ENCODE measurements around the gene TMEM255B. TPM values are rescaled to one million over a fixed set of nuclear protein-coding genes. Genes with fewer than 3 reads are reported as not detected.
A peak's percentile ranks its signal among the peaks of the same experiment; 100 is the strongest.

The TMEM255B gene
- total RNA-seq, 1 donor from 2014 or later = 9.8 TPM

GRCh38 chr13:113806104-113806471 is 47.1 kb downstream of the TMEM255B start:
- intact Hi-C loops (cut with DNase I) = no loop called here
- ATAC-seq (no peak), DNase-seq (ENCODE audit: missing footprints) (peak; percentile 48)

- ATAC-seq (no peak), DNase-seq (ENCODE audit: missing footprints) (peak; percentile 33)
These were observed 47.5 kb downstream of the TMEM255B start for GRCh38 chr13:113806526-113806925.

GRCh38 chr13:113808058-113808834 is 49.2 kb downstream of the TMEM255B start:
- DNase-seq (ENCODE audit: missing footprints) (no peak), ATAC-seq (no peak)
- intact Hi-C loops (cut with DNase I) = no loop called here

More at GRCh38 chr13:113806526-113806925, 47.5 kb downstream of the TMEM255B start:
- intact Hi-C loops (cut with DNase I) = no loop called here

DNA sequence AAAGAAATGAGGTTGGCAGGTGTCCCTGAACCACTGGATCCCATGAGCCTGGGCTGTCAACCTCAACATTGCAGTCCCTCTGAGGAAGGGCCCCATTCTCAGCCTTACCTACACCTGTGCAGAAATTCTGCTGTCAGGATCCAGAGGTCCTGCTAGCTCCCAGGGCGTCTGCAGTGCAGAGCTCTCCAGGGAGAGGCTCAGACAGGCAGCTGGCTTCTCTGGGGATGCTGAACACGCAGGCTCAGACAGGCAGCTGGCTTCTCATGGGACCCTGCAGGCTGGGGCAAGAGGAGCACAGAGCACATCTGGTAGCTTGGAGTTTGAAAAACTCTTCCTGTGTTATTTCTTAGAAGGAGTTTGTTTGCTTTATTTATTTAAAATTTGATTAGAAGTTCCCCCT is 50.9 kb downstream of the TMEM255B start:
- ATAC-seq = no peak
- peak; percentile 20 for DNase-seq (ENCODE audit: missing footprints)
- intact Hi-C loops (cut with DNase I) = no loop called here

GRCh38 chr13:113810640-113811039 is 51.6 kb downstream of the TMEM255B start:
- intact Hi-C loops (cut with DNase I) = no loop called here
- DNase-seq (ENCODE audit: missing footprints) = peak; percentile 30
- ATAC-seq = no peak

GRCh38 chr13:113811081-113811928 is 52.3 kb downstream of the TMEM255B start:
- intact Hi-C loops (cut with DNase I) = no loop called here
- ATAC-seq (no peak), DNase-seq (ENCODE audit: missing footprints) (peak; percentile 49)

DNA sequence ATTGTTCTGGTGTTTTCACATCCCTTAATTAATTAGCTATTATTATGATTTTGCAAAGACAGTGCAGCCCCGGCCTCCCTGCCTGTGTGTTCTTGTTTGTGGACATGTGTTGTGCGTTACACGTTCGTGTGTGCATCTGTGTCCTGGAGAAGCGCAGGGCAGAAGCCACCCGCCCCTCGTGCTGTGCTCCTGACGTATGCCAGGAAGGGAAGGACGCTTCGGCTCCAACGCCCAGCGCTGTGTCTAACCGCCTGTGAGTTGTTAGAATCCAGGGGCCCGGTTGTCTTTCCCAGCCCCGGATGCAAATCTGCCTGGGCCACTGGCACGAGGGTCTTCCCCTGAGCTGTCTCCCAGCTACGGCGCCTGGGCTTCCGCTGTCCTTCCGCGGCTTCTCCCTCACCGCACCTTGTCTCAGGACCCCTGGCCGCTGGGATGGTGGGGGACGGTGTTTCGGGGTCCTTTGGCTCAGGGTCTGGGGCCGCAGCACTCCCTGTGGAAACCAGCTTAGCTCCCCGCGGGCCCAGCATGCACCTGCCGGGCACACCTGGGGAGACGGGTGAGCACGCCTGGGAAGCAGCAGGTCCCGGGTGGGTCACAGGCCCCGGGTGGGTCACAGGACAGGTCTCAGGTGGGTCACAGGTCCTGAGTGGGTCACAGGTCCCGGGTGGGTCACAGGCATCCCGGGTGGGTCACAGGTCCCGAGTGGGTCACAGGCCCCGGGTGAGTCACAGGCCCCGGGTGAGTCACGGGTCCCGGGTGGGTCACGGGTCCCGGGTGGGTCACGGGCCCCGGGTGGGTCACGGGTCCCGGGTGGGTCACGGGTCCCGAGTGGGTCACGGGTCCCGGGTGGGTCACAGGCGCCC is 53.4 kb downstream of the TMEM255B start:
- ATAC-seq (no peak), DNase-seq (ENCODE audit: missing footprints) (peak; percentile 58)
- intact Hi-C loops (cut with DNase I) = no loop called here

DNA sequence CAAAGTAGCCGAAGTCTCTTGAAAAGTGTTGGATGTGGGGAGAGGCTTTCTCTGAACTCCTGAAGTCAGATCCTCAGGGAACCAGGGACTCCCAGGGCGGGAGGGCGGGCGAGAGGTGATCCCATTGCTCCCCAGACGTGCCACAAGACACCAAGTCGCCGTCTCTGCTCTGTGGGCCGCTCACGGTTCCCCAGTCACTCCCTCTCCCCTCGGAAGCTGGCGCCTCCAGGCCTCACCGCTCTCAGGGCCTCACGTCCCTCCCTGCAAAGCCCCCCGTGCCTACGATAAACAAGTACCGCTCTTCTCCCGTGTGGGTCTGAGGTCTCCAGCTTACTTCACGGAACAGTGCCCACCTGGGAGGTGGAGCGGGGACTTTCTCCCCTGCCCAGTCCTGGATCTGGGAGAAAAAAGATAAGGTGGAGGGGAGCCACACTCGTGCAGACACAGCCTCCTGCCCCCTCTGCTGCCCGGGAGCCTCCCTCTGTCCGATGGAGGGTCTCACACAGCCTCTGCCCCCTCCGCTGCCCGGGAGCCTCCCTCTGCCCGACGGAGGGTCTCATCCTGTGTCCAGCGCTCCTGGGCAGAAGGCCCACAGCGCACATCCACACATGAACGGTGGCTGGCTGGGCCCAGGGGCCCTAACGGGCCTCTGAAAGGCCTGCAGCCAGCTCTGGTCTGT is 54.2 kb downstream of the TMEM255B start:
- no peak for ATAC-seq
- peak; percentile 45 for DNase-seq (ENCODE audit: missing footprints)
- intact Hi-C loops (cut with DNase I) = no loop called here

DNA sequence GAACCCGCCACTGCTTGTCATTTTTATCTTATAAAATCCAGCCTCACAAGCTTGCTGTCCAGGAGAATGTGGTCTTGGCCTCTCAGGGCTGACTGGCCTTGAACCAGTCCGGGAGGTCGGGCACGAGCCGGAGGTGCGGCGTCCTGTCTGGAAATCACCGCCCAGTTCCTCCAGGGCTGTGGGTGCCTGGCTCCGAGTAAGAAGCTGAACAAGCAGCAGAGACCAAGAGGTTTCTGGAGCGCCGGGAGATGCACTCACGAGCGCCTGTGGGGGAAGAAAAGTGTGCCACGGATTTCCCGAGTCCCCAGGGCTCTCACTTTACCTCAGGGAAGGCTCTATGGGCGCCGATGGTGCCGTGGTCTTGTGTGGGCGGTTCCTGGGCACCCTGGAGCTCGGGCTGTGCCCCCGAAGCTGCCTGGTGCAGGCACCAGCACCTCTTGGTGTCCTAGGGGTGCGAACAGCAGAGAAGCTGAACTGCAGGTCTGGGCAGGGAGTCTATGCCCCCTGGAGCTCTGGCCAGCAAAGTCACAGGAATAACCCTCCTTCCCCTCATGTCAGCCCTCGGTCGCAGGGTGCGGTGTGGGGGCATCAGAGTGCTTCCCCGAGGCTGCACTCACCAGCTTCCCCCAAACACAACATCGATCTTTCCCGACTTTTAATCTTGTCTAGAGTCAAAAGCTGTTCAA is 54.9 kb downstream of the TMEM255B start:
- peak; percentile 45 for DNase-seq (ENCODE audit: missing footprints)
- ATAC-seq = no peak
- intact Hi-C loops (cut with DNase I) = no loop called here

DNA sequence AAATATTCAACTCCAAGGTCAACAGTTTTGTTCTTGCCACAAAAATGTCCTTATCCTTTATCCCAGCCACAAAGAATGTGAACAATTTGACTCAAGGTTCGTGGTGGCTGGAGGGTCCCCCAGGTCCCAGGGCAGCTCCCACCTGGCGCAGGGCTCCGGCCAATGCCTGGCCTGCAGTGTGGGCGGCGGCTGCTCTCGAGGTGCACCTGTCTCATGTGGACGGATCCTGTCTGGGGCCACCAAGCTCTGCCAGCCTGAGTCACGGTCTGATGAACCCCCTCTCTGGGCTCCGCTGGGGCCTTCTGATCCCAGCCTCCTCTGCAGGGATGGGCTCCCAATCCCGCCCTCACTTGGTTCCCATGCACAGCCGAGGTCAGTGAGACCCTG is 55.4 kb downstream of the TMEM255B start:
- DNase-seq (ENCODE audit: missing footprints) (peak; percentile 61), ATAC-seq (no peak)
- intact Hi-C loops (cut with DNase I) = no loop called here

DNA sequence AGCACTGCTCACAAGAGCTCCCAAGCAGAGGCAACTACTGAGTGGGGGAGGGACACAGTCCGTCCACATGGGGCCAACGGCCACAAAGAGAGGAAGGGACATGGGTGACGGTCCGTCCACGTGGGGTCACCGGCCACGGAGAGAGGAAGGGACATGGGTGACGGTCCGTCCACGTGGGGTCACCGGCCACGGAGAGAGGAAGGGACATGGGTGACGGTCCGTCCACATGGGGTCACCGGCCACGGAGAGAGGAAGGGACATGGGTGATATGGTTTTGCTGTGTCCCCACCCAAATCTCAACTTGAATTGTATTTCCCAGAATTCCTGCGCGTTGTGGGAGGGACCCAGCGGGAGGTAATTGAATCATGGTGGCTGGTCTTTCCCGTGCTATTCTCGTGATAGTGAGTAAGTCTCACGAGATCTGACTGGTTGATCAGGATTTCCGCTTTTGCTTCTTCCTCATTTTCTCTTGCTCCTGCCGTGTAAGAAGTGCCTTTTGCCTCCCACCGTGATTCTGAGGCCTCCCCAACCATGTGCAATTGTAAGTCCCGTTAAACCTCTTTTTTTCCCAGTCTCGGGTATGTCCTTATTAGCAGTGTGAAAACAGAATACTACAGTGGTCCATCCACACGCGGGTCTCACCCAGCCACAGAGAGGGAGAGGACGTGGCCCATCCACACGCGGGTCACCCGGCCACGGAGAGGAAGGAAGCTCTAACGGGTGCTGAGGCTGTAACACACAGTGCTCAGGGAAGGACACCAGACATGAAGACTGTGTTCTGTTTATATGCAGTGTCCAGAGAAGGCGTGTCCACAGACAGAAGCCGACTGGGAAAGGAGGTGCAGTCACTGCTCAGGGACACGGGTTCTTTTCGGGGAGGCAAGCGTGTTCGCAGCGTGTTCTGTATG is 56.4 kb downstream of the TMEM255B start:
- no peak for ATAC-seq

DNA sequence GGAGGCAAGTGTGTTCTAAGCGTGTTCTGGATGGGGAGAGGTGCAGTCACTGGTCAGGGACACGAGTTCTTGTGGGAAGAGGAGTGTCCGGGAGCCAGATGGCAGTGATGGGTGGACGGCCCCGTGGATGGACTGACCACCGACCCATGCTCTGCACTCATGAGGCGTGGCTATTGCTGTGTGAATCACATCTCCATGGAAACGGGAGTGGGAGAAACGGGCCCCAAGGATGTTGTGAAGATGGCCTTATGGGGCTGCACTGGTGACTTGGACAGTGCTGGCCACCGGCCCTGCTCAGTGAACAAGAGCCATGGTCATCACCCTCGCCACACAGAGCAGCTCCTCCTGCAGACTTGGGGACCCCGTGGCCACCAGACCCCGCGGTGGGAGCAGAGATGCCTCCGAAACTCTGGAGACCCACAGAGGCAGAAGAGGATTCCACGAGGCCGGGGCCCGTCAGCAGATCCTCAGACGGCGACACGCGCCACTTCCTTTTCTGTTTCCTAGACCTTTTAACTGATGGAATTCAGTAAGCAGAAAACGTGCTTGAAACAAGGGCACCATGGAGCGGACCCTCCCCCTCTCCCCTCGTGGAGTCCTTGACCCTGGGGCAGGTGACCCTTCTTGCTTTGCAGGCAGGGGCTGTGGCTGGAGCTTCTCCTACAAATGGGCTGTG is 57.4 kb downstream of the TMEM255B start:
- peak; percentile 71 for DNase-seq (ENCODE audit: missing footprints)
- intact Hi-C loops (cut with DNase I) = loop anchor here (2.0 kb wide), 3 partner anchors 46 to 410 kb away; no protein-coding TSS in a partner anchor
- ATAC-seq = no peak

More for the DNA sequence above, 56.4 kb downstream of the TMEM255B start:
- DNase-seq (ENCODE audit: missing footprints) = peak; percentile 44
- intact Hi-C loops (cut with DNase I) = loop anchor here (2.0 kb wide), 3 partner anchors 47 to 411 kb away; no protein-coding TSS in a partner anchor

- peak; percentile 43 for ATAC-seq
- intact Hi-C loops (cut with DNase I) = loop anchor here (1.0 to 2.0 kb wide), 4 partner anchors 46 to 410 kb away; no protein-coding TSS in a partner anchor
These were observed 58.2 kb downstream of the TMEM255B start for GRCh38 chr13:113816946-113817859.

DNA sequence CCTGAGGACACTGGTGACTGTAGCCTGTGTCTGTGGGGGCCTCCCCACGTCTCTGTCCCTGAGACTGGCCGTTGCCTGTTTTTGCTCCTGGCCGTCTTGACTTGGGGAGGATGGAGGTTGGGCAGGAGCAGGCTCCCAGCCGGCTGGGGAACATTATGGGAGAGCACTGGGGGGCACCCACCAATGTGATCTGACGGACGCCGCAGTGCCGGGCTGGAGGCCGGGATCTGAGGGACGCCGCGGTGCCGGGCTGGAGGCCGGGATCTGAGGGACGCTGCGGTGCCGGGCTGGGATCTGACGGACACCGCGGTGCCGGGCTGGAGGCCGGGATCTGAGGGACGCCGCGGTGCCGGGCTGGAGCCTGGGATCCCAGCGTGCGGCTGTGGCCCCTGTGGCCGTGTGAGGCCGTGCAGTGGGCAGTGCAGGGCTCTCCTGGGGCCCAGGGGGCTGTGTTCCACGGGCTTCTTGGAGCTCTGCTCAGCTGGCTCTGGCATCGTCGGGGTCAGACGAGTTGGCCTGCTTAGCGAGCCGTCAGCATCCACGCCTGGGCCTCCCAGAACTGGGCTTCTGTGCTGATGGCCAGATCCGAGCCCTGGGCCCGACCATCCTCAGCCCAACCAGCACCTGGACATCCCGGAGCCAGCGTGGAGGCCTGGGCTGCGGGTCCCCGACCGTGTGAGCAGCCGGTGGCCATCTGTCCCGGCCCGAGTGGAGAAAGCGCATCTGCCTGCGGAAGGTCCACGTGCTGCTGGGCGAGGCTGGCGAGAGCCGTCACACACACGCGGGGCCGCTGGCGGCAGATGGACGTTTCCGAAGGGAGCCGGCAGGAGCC is 59.0 kb downstream of the TMEM255B start:
- ATAC-seq = no peak
- intact Hi-C loops (cut with DNase I) = loop anchor here (1.0 to 2.0 kb wide), 4 partner anchors 45 to 409 kb away; no protein-coding TSS in a partner anchor

More at GRCh38 chr13:113816946-113817859, 58.2 kb downstream of the TMEM255B start:
- DNase-seq (ENCODE audit: missing footprints) = peak; percentile 90

More for the DNA sequence above, 59.0 kb downstream of the TMEM255B start:
- peak; percentile 64 for DNase-seq (ENCODE audit: missing footprints)
